ENCODE data around the gene NKD1. TPM values are rescaled to one million over a fixed set of nuclear protein-coding genes. Genes with fewer than 3 reads are reported as not detected.

NKD1 gene
- total RNA-seq, 2 donors from 2014 or later, result 0.66 to 1.3 TPM

- Mint-ChIP-seq H3K4me1 (no peaks in the 10 kb centered on the region), H3K36me3 (ENCODE audit: low read depth) (no peaks in the 10 kb centered on the region), H3K27me3 (no peaks in the 10 kb centered on the region), H3K27ac (no peak overlapping the region), H3K9me3 (no peaks in the 10 kb centered on the region), H3K4me3 (no peak overlapping the region)
- no peak for ATAC-seq (replicated peaks)
Measured at GRCh38 chr16:50553731-50554360, 5.7 kb downstream of the NKD1 start.

GRCh38 chr16:50555269-50555875, 7.2 kb downstream of the NKD1 start:
- Mint-ChIP-seq H3K9me3 (no peaks in the 10 kb centered on the region), H3K4me3 (no peak overlapping the region), H3K27ac (no peak overlapping the region), H3K27me3 (no peaks in the 10 kb centered on the region), H3K36me3 (ENCODE audit: low read depth) (no peaks in the 10 kb centered on the region), H3K4me1 (peaks cover 4% of the 10 kb centered on the region)
- ATAC-seq (replicated peaks), result no peak

DNA sequence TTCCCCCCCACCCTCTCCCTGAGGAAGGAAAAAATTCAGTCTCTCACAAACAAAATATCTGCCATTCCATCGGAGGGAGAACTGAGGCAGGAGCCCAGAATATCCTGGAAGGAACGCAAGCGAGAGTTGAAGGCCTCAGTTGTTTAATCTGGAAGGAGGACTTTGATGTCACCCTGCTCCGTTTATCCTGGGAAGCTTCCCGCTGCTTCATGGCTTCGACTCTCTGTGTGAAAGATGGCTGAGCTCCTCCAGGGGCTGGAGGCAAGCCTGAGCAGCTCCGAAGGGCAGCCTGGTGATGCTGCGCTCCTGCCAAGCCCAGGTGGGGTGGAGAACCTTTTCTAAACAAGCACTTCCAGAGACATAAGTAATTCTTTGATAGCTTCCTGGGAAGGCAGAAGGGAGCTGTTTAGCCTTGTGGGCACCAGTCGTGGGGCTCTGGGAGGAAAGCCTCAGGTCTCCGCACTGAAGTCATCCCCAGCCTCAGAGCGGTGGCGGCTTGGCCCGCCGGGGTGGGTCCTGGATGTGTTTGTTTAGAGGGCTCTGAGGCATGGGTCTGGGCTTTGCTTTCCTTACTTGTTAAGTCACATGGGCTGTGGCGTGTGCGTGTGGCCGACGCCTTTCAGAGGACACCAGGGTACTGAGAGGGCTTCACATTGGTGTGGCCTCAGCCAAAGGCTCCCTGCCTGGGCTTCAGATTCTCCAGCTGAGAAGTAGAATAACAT, 7.9 kb downstream of the NKD1 start:
- Mint-ChIP-seq H3K9me3 (no peaks in the 10 kb centered on the region), H3K4me3 (no peak overlapping the region), H3K27ac (no peak overlapping the region)

DNA sequence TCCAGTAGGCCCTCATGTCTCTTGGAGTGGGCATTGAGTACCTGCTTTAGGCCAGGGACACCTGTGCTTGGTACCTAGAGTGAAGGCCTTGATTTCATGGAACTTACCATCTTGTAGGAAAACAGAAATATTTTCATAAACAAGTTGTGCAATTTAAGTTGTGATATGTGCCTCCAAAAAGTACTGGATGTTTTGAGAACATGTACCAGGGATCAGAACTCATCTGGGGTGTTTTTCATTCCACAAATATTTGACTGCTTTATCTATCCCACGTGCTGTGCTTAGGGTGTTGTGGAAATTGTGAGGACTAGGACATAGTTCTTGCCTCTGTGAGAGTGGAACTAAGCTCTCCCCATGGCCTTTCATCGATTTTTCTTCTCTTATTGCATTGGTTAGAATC, 8.8 kb downstream of the NKD1 start:
- Mint-ChIP-seq H3K4me1 (peaks cover 4% of the 10 kb centered on the region), H3K9me3 (peaks cover 4% of the 10 kb centered on the region)

More for the DNA sequence above, 7.9 kb downstream of the NKD1 start:
- H3K36me3 Mint-ChIP-seq (ENCODE audit: low read depth), result no peaks in the 10 kb centered on the region
- no peak for ATAC-seq (replicated peaks)
- peaks cover 4% of the 10 kb centered on the region for H3K4me1 Mint-ChIP-seq
- no peaks in the 10 kb centered on the region for H3K27me3 Mint-ChIP-seq

DNA sequence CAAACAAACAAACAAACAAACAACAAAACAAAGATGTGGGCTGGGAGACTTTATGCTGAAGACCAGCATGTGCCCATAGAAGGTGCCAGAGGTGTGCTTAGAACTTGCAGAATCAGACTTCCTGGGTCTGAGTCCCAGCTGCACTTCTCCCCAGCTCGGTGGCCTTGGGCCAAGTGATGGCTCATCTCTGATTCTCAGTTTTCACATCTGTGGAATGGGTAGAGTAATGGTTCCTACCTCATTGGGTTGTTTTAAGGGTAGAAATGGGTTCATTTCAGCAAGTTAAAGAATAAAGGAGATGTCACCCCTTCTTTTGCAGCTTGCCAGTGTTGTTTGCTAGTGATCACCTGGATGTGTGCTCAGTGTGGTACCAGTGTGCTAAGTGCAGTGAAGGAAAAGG, 10.7 kb downstream of the NKD1 start:
- Mint-ChIP-seq H3K27me3 (no peaks in the 10 kb centered on the region), H3K4me3 (no peak overlapping the region), H3K4me1 (peaks cover 4% of the 10 kb centered on the region), H3K9me3 (peaks cover 4% of the 10 kb centered on the region), H3K27ac (no peak overlapping the region), H3K36me3 (ENCODE audit: low read depth) (no peaks in the 10 kb centered on the region)
- no peak for ATAC-seq (replicated peaks)

More for the DNA sequence above, 8.8 kb downstream of the NKD1 start:
- Mint-ChIP-seq H3K4me3 (no peak overlapping the region), H3K36me3 (ENCODE audit: low read depth) (no peaks in the 10 kb centered on the region), H3K27ac (no peak overlapping the region), H3K27me3 (no peaks in the 10 kb centered on the region)
- no peak for ATAC-seq (replicated peaks)

GRCh38 chr16:50559342-50559741, 11.1 kb downstream of the NKD1 start:
- Mint-ChIP-seq H3K27me3 (no peaks in the 10 kb centered on the region), H3K27ac (no peak overlapping the region), H3K4me3 (no peak overlapping the region), H3K4me1 (peaks cover 4% of the 10 kb centered on the region), H3K9me3 (peaks cover 4% of the 10 kb centered on the region), H3K36me3 (ENCODE audit: low read depth) (no peaks in the 10 kb centered on the region)
- ATAC-seq (replicated peaks), result no peak

- H3K4me3 Mint-ChIP-seq, result no peak overlapping the region
- H3K27ac Mint-ChIP-seq, result no peak overlapping the region
- H3K9me3 Mint-ChIP-seq, result peaks cover 4% of the 10 kb centered on the region
- no peak for ATAC-seq (replicated peaks)
- H3K4me1 Mint-ChIP-seq, result peaks cover 4% of the 10 kb centered on the region
- H3K36me3 Mint-ChIP-seq (ENCODE audit: low read depth), result no peaks in the 10 kb centered on the region
- no peaks in the 10 kb centered on the region for H3K27me3 Mint-ChIP-seq
Measured at GRCh38 chr16:50559804-50560514, 11.8 kb downstream of the NKD1 start.

DNA sequence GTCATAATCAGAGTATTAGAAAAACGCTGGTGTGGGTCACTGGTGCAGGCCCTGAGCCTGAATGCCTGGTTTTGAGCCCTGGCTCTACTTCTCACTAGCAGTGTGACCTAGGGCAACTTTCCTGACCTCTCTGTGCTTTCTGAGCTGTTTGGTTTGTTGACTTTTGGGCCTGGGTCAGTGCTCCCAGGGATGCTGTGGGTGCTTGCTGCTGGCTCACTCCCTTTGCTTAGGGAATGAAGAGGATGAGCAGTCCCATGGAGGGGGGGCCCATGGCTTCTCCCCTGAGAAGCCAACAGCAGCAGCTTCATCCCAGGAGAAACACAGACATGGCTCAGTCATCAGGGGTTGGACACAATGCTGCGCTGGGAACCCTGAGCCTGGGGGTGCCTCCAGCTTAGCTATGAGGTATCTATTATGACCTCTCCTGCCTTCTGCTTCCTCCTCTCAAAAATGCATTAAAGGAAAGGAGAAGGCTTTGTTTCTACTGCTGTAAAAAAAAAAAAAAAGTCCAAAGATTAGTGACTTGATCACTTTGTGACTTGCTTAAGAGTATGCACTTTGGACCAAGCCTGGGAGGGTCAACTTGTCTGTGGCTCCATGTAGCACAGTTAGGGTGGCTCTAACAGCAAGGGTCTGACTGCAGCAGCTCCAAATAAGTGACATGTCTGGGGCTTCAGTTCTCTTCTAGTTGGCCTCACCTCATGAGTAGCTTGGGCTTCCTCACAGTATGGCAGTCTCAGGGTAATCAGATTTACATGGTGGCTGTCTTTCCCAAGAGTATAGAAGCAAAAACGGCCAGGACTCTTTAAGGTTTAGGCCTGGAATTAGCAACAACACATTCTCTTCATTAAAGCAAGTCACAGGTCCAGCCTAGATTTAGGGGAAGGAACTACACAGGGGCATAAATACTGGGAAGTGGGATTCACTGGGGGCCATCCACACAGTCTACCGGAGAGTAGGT, 13.0 kb downstream of the NKD1 start:
- ATAC-seq (replicated peaks), result no peak
- H3K4me3 Mint-ChIP-seq, result no peak overlapping the region
- no peaks in the 10 kb centered on the region for H3K27me3 Mint-ChIP-seq
- H3K9me3 Mint-ChIP-seq, result peaks cover 4% of the 10 kb centered on the region
- H3K4me1 Mint-ChIP-seq, result peaks cover 4% of the 10 kb centered on the region
- H3K36me3 Mint-ChIP-seq (ENCODE audit: low read depth), result no peaks in the 10 kb centered on the region
- H3K27ac Mint-ChIP-seq, result no peak overlapping the region

- no peaks in the 10 kb centered on the region for H3K36me3 Mint-ChIP-seq (ENCODE audit: low read depth)
- H3K4me3 Mint-ChIP-seq, result no peak overlapping the region
- no peaks in the 10 kb centered on the region for H3K27me3 Mint-ChIP-seq
- H3K27ac Mint-ChIP-seq, result no peak overlapping the region
- H3K9me3 Mint-ChIP-seq, result peaks cover 4% of the 10 kb centered on the region
- H3K4me1 Mint-ChIP-seq, result peaks cover 4% of the 10 kb centered on the region
- no peak for ATAC-seq (replicated peaks)
Measured at GRCh38 chr16:50562657-50563056, 14.5 kb downstream of the NKD1 start.

- Mint-ChIP-seq H3K27ac (no peak overlapping the region), H3K27me3 (no peaks in the 10 kb centered on the region), H3K4me1 (peaks cover 3% of the 10 kb centered on the region), H3K4me3 (no peak overlapping the region), H3K9me3 (peaks cover 4% of the 10 kb centered on the region), H3K36me3 (ENCODE audit: low read depth) (no peaks in the 10 kb centered on the region)
- no peak for ATAC-seq (replicated peaks)
Measured at GRCh38 chr16:50563989-50564388, 15.8 kb downstream of the NKD1 start.

DNA sequence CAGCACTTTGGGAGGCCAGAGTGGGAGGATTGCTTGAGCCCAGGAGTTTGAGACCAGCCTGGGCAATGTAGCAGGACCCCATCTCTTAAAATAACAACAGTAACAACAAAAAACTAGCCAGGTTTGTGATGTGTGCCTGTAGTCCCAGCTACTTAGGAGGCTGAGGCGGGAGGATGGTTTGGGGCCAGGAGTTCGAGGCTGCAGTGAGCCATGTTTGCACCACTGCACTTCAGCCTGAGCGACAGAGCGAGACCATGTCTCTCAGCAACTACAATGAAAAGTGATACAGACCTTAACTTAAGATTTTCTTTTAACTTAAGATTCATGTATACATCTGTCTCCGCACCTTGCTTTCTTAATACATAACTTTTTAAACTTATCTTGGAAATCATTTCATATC, 17.2 kb downstream of the NKD1 start:
- Mint-ChIP-seq H3K9me3 (peaks cover 4% of the 10 kb centered on the region), H3K27me3 (no peaks in the 10 kb centered on the region), H3K27ac (no peak overlapping the region), H3K4me3 (no peak overlapping the region), H3K4me1 (no peaks in the 10 kb centered on the region), H3K36me3 (ENCODE audit: low read depth) (no peaks in the 10 kb centered on the region)
- ATAC-seq (replicated peaks), result no peak

- Mint-ChIP-seq H3K36me3 (ENCODE audit: low read depth) (no peaks in the 10 kb centered on the region), H3K27ac (no peak overlapping the region), H3K27me3 (no peaks in the 10 kb centered on the region), H3K4me3 (no peak overlapping the region), H3K9me3 (peaks cover 4% of the 10 kb centered on the region), H3K4me1 (no peaks in the 10 kb centered on the region)
- ATAC-seq (replicated peaks), result no peak
Measured at GRCh38 chr16:50566014-50566962, 18.1 kb downstream of the NKD1 start.

DNA sequence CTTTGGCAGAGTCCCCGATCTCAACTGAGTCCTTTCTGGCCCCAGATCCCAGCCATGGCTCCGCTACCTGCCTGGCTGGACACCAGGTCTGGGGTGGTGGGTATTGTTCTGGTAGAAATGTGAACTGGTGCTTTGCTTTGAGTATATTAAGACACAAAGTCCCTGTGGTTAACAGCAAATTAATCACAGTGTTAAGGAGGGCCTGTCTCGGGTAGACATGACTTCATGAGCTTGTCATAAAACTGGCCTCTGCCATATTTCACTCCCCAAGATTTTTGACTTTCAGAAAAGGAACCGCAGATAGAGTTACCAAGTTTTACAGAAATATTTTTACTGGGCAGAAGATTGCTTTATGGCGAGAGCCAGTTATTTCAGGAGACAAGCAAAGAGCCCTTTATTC, 19.5 kb downstream of the NKD1 start:
- no peak for ATAC-seq (replicated peaks)
- Mint-ChIP-seq H3K4me1 (no peaks in the 10 kb centered on the region), H3K27me3 (no peaks in the 10 kb centered on the region), H3K9me3 (no peaks in the 10 kb centered on the region), H3K36me3 (ENCODE audit: low read depth) (no peaks in the 10 kb centered on the region), H3K27ac (no peak overlapping the region), H3K4me3 (no peak overlapping the region)
